ENCODE results near the gene ZNRF3.

- TF ChIP-seq REST (IDR thresholded peaks at IDR 0.05; ENCODE audit: borderline replicate concordance) (no peak), RAD21 (conservative IDR thresholded peaks at IDR 0.05) (no peak), CTCF (IDR thresholded peaks at IDR 0.05; ENCODE audit: poor library complexity, severe bottlenecking) (no peak), EZH2 (IDR thresholded peaks at IDR 0.05; ENCODE audit: borderline replicate concordance, insufficient read depth, low read length, poor library complexity, severe bottlenecking) (no peak), POLR2AphosphoS5 (IDR thresholded peaks at IDR 0.05) (no peak), TAF1 (IDR thresholded peaks at IDR 0.05; ENCODE audit: low read depth) (no peak), MXI1 (conservative IDR thresholded peaks at IDR 0.05; ENCODE audit: poor library complexity, severe bottlenecking) (no peak)
Measured at GRCh38 chr22:29078869-29079207, 195.5 kb downstream of the ZNRF3 start.
